IMR-90 (cell line): ENCODE results near the gene KATNBL1. TPM values are rescaled to one million over a fixed set of nuclear protein-coding genes. Genes with fewer than 3 reads are reported as not detected.

Experiments used
- ATAC-seq: fragments of 200-7000 bp; cut with Tn5 transposase; 2 replicates; pipeline ENCODE4 v1.9.1; 2020; ENCODE audit warnings: low read depth, mild to moderate bottlenecking, moderate library complexity
- BruUV-seq: library from RNA; stranded (reverse); fragments of 400-500 nt; replicated peaks from 2 replicates; lab custom pipeline; 2021; lab: Mats Ljungman, UMichigan
- CTCF ChIA-PET: fragments of 300-600 bp; formaldehyde crosslinking; extraction: SDS; loops from one replicate; lab custom pipeline; 2021; ENCODE audit warnings: antibody characterized with exemption; lab: Yijun Ruan, JAX
- POLR2A ChIA-PET: fragments of 300-600 bp; sonication (Branson Sonifier 250); formaldehyde crosslinking; loops from one replicate; lab custom pipeline; 2022; ENCODE audit warnings: antibody characterized with exemption; ENCODE audit not compliant: unreplicated experiment; lab: Charles Lee
- DNase-seq: peaks from one replicate; pipeline ENCODE4 v3.0.0; 2013
- H2AFZ ChIP-seq: replicated peaks from 2 replicates; pipeline ENCODE3; 2013; ENCODE audit warnings: low read length, mild to moderate bottlenecking; ENCODE audit not compliant: poor library complexity
- H2AK5ac ChIP-seq: 2 replicates; pipeline ENCODE4 v1.6.1; 2013; ENCODE audit warnings: low read depth, low read length, inconsistent platforms
- H2AK9ac ChIP-seq: replicated peaks from 2 replicates; pipeline ENCODE3; 2013; ENCODE audit warnings: mild to moderate bottlenecking, low read depth, low read length, moderate library complexity; ENCODE audit not compliant: poor library complexity
- H2BK120ac ChIP-seq: 2 replicates; pipeline ENCODE4 v1.6.1; 2013; ENCODE audit warnings: low read depth, low read length, inconsistent platforms
- H2BK15ac ChIP-seq: 3 replicates; pipeline ENCODE4 v1.6.1; 2013; ENCODE audit warnings: low read depth, low read length, inconsistent platforms
- H2BK20ac ChIP-seq: 2 replicates; pipeline ENCODE4 v1.6.1; 2013; ENCODE audit warnings: low read depth, mild to moderate bottlenecking, inconsistent platforms, low read length, moderate library complexity
- H2BK5ac ChIP-seq: 2 replicates; pipeline ENCODE4 v1.6.1; 2013; ENCODE audit warnings: mild to moderate bottlenecking, low read depth, low read length, inconsistent platforms; ENCODE audit not compliant: poor library complexity, severe bottlenecking
- H3K14ac ChIP-seq: replicated peaks from 2 replicates; pipeline ENCODE4 v1.6.1; 2013; ENCODE audit warnings: low read depth, low read length, inconsistent platforms
- H3K18ac ChIP-seq: 2 replicates; pipeline ENCODE4 v1.6.1; 2013; ENCODE audit warnings: low read depth, low read length, control low read depth
- H3K23ac ChIP-seq: 2 replicates; pipeline ENCODE4 v1.6.1; 2013; ENCODE audit warnings: low read depth, low read length, inconsistent platforms
- H3K27ac ChIP-seq: 2 replicates; pipeline ENCODE4 v1.5.1; 2013; ENCODE audit warnings: mild to moderate bottlenecking, control low read depth, low read length; ENCODE audit not compliant: insufficient read depth
- H3K27me3 ChIP-seq: 2 replicates; pipeline ENCODE4 v1.6.1; 2013; ENCODE audit warnings: low read length; ENCODE audit not compliant: control insufficient read depth, insufficient read depth
- H3K36me3 ChIP-seq: 2 replicates; pipeline ENCODE4 v1.6.1; 2013; ENCODE audit warnings: low read length, mixed read lengths; ENCODE audit not compliant: control insufficient read depth, insufficient read depth
- H3K4ac ChIP-seq: 2 replicates; pipeline ENCODE4 v1.6.1; 2013; ENCODE audit warnings: low read depth, low read length, inconsistent platforms
- H3K4me1 ChIP-seq: 2 replicates; pipeline ENCODE4 v1.6.1; 2013; ENCODE audit warnings: low read length, mixed read lengths; ENCODE audit not compliant: control insufficient read depth, insufficient read depth
- H3K4me2 ChIP-seq: 2 replicates; pipeline ENCODE4 v1.6.1; 2013; ENCODE audit warnings: low read depth, mild to moderate bottlenecking, control low read depth, low read length, moderate library complexity
- H3K4me3 ChIP-seq: 2 replicates; pipeline ENCODE4 v1.5.1; 2013; ENCODE audit warnings: low read depth, mild to moderate bottlenecking, control low read depth, low read length, moderate library complexity; ENCODE audit not compliant: insufficient read depth
- H3K56ac ChIP-seq: 2 replicates; pipeline ENCODE4 v1.6.1; 2013; ENCODE audit warnings: low read length, inconsistent platforms; ENCODE audit not compliant: insufficient read depth; ENCODE audit errors: extremely low read depth
- H3K79me1 ChIP-seq, 2 experiments: 2 replicates each; pipeline ENCODE4 v1.6.1; 2013; ENCODE audit warnings: low read length in 2 of 2, inconsistent platforms in 1 of 2, low read depth in 1 of 2
- H3K9ac ChIP-seq: 2 replicates; pipeline ENCODE4 v1.6.1; 2013; ENCODE audit warnings: low read depth, low read length, control low read depth
- H3K9me1 ChIP-seq: 2 replicates; pipeline ENCODE4 v1.6.1; 2013; ENCODE audit warnings: low read length, inconsistent platforms; ENCODE audit not compliant: insufficient read depth
- H3K9me3 ChIP-seq: 2 replicates; pipeline ENCODE4 v1.6.1; 2013; ENCODE audit warnings: low read length; ENCODE audit not compliant: control insufficient read depth, insufficient read depth
- H4K20me1 ChIP-seq: 2 replicates; pipeline ENCODE4 v1.6.1; 2013; ENCODE audit warnings: low read length, inconsistent platforms; ENCODE audit not compliant: insufficient read depth
- H4K5ac ChIP-seq: 2 replicates; pipeline ENCODE4 v1.6.1; 2013; ENCODE audit warnings: mild to moderate bottlenecking, low read depth, low read length, control low read depth
- H4K8ac ChIP-seq, 2 experiments: 2 replicates each; pipeline ENCODE4 v1.6.1; 2013; ENCODE audit warnings: low read depth in 2 of 2, low read length in 2 of 2, control low read depth in 1 of 2, inconsistent platforms in 1 of 2
- H4K91ac ChIP-seq: 2 replicates; pipeline ENCODE4 v1.6.1; 2013; ENCODE audit warnings: low read depth, low read length, inconsistent platforms; ENCODE audit not compliant: insufficient read depth
- BHLHE40 ChIP-seq: fragments of 150-350 bp; IDR thresholded peaks from 2 replicates; pipeline ENCODE4 v1.6.1; 2016; ENCODE audit warnings: mild to moderate bottlenecking, low read depth, low read length
- CEBPB ChIP-seq: IDR thresholded peaks from 2 replicates; pipeline ENCODE4 v1.6.1; 2012; ENCODE audit warnings: low read depth, low read length, improper control_type of control experiment
- CHD1 ChIP-seq: IDR thresholded peaks from 2 replicates; pipeline ENCODE4 v1.6.1; 2012; ENCODE audit warnings: low read depth, low read length, improper control_type of control experiment
- CTCF ChIP-seq: conservative IDR thresholded peaks from 2 replicates; pipeline ENCODE4 v1.5.1; 2012; ENCODE audit warnings: mild to moderate bottlenecking, low read depth, low read length, improper control_type of control experiment
- ELK1 ChIP-seq: fragments of 150-350 bp; IDR thresholded peaks from 2 replicates; pipeline ENCODE4 v1.6.1; 2016; ENCODE audit warnings: low read depth, mild to moderate bottlenecking, low read length, moderate library complexity, borderline replicate concordance
- FOS ChIP-seq: fragments of 150-350 bp; IDR thresholded peaks from 2 replicates; pipeline ENCODE4 v1.6.1; 2016; ENCODE audit warnings: low read depth, low read length
- MAFK ChIP-seq: IDR thresholded peaks from 2 replicates; pipeline ENCODE4 v1.6.1; 2012; ENCODE audit warnings: low read depth, low read length, improper control_type of control experiment
- MAZ ChIP-seq: IDR thresholded peaks from 2 replicates; pipeline ENCODE4 v1.6.1; 2012; ENCODE audit warnings: low read depth, mild to moderate bottlenecking, low read length, improper control_type of control experiment, moderate library complexity, borderline replicate concordance
- MXI1 ChIP-seq: IDR thresholded peaks from 2 replicates; pipeline ENCODE4 v1.6.1; 2012; ENCODE audit warnings: low read depth, mild to moderate bottlenecking, low read length, moderate library complexity, borderline replicate concordance
- NFE2L2 ChIP-seq: fragments of 150-350 bp; IDR thresholded peaks from 2 replicates; pipeline ENCODE4 v1.6.1; 2016; ENCODE audit warnings: low read depth, mild to moderate bottlenecking, low read length
- POLR2A ChIP-seq: IDR thresholded peaks from 2 replicates; pipeline ENCODE4 v1.6.1; 2012; ENCODE audit warnings: mild to moderate bottlenecking, low read depth, low read length
- RAD21 ChIP-seq: IDR thresholded peaks from 2 replicates; pipeline ENCODE4 v1.6.1; 2012; ENCODE audit warnings: low read length, improper control_type of control experiment
- RCOR1 ChIP-seq: IDR thresholded peaks from 2 replicates; pipeline ENCODE4 v1.6.1; 2012; ENCODE audit warnings: mild to moderate bottlenecking, low read length, improper control_type of control experiment; ENCODE audit not compliant: insufficient replicate concordance
- RFX5 ChIP-seq: IDR thresholded peaks from 2 replicates; pipeline ENCODE4 v1.8.0; 2012; ENCODE audit warnings: low read depth, mild to moderate bottlenecking, low read length, moderate library complexity
- SMC3 ChIP-seq: fragments of 150-350 bp; IDR thresholded peaks from 2 replicates; pipeline ENCODE4 v1.6.1; 2016; ENCODE audit warnings: low read depth, mild to moderate bottlenecking, antibody characterized with exemption, low read length, moderate library complexity
- USF2 ChIP-seq: fragments of 150-350 bp; IDR thresholded peaks from 2 replicates; pipeline ENCODE4 v1.6.1; 2017; ENCODE audit warnings: mild to moderate bottlenecking, antibody characterized with exemption, low read length, low read depth
- WGBS, 2 experiments: methylation state at CpG; one replicate each; pipeline versions ENCODE4 v1.1.5 to v1.1.7; 2013; ENCODE audit warnings: missing lambda C conversion rate in 2 of 2; ENCODE audit not compliant: insufficient read length in 1 of 2; ENCODE audit errors: extremely low coverage in 2 of 2; 5-methylcytosine and 5-hydroxymethylcytosine counted together
- dilution Hi-C: fragments of 300-500 bp; cut with HindIII; formaldehyde crosslinking; loops from one replicate; pipeline ENCODE4 v1.14.3; 2018; ENCODE audit warnings: low sequenced_read_pairs; ENCODE audit not compliant: unreplicated experiment
- in situ Hi-C: fragments of 300-500 bp; cut with MboI; formaldehyde crosslinking; loops from 3 replicates; pipeline ENCODE4 v1.14.3; 2019; ENCODE audit warnings: low sequenced_read_pairs, inconsistent platforms, mixed read lengths
- intact Hi-C: fragments of 100-400 bp; cut with micrococcal nuclease; formaldehyde crosslinking; loops from 2 replicates; pipeline ENCODE4 v1.10.0; 2022
- polyA plus RNA-seq, 3 experiments: library from polyadenylated mRNA; depleted of rRNA; stranded (reverse); fragments of >200 nt; gene quantifications; 2 replicates each; pipeline ENCODE4 v1.2.3, GENCODE V29; 2012; ENCODE audit warnings: low replicate concordance in 1 of 3
- total RNA-seq: library from RNA; depleted of rRNA; stranded (reverse); fragments of >200 nt; gene quantifications from 2 replicates; pipeline ENCODE4 v1.2.3, GENCODE V29; 2012

KATNBL1 gene
- total and polyA plus RNA-seq, 2 of the 4 experiments (the other 2 are of a cell fraction): 17.1 to 24.0 TPM

GRCh38 chr15:34214135-34214534 lies 4.2 kb upstream of the KATNBL1 start:
- no peak overlapping the region for H3K56ac ChIP-seq
- H3K79me1 ChIP-seq: peaks cover 0 to 4% of the 10 kb centered on the region in 2 experiments; a peak in 1 of 4 replicates
- no peak overlapping the region for H2BK120ac ChIP-seq
- H3K18ac ChIP-seq: no peak overlapping the region
- no peak overlapping the region for H2BK20ac ChIP-seq
- no peak overlapping the region for H4K5ac ChIP-seq
- no peak overlapping the region for H4K8ac ChIP-seq
- H3K36me3 ChIP-seq: no peaks in the 10 kb centered on the region
- H3K4ac ChIP-seq: no peak overlapping the region
- H2AFZ ChIP-seq: no peak overlapping the region
- intact Hi-C loops: no loop called here
- TF ChIP-seq NFE2L2: no peak
- no peak for TF ChIP-seq CHD1
- TF ChIP-seq USF2: no peak
- no peak for TF ChIP-seq ELK1
- no peak for TF ChIP-seq POLR2A
- no peak for TF ChIP-seq RFX5
- no peak for TF ChIP-seq RCOR1
- no peak for TF ChIP-seq MAFK
- no peak for TF ChIP-seq RAD21
- TF ChIP-seq SMC3: no peak
- no peak for TF ChIP-seq MXI1
- no peak for TF ChIP-seq FOS
- no peak for TF ChIP-seq CEBPB
- no peak for TF ChIP-seq MAZ
- TF ChIP-seq CTCF: no peak
- TF ChIP-seq BHLHE40: no peak
- no TSS peak for BruUV-seq
- no peaks in the 10 kb centered on the region for H3K9me3 ChIP-seq
- H3K14ac ChIP-seq: no peak overlapping the region
- no peak overlapping the region for H4K91ac ChIP-seq
- ChIA-PET CTCF (no interaction called here), POLR2A (no interaction called here)
- no peak overlapping the region for H2AK9ac ChIP-seq
- H2BK5ac ChIP-seq: no peak overlapping the region
- 42% methylated on average over 2 of the region's 3 CpGs; no CpG with 5 or more reads in 1 of the 2 experiments for WGBS, 2 experiments
- H3K9ac ChIP-seq: no peak overlapping the region
- H2AK5ac ChIP-seq: no peak overlapping the region
- H3K4me2 ChIP-seq: no peak overlapping the region
- no peaks in the 10 kb centered on the region for H3K27me3 ChIP-seq
- no peak overlapping the region for H3K23ac ChIP-seq
- H4K20me1 ChIP-seq: no peaks in the 10 kb centered on the region
- H3K9me1 ChIP-seq: peaks cover 2% of the 10 kb centered on the region; the same call in 1 of the 2 replicates
- ATAC-seq: no peak
- no peak overlapping the region for H3K4me3 ChIP-seq
- dilution Hi-C loops: no loop called here
- in situ Hi-C loops: loop anchor here (5.0 to 10.0 kb wide), 2 partner anchors 112 to 149 kb away; partner anchors contain the start of genes EMC7 and PGBD4
- no peak overlapping the region for H3K27ac ChIP-seq
- no peaks in the 10 kb centered on the region for H3K4me1 ChIP-seq
- DNase-seq: no peak
- H2BK15ac ChIP-seq: no peak overlapping the region
